Neutrophil (primary cell): ENCODE measurements around the gene DOCK3.
"Not testable (repeated sequence)": the region's sequence is repeated elsewhere in the genome, so short reads cannot be mapped to it uniquely, and the experiment has no call there.

Source experiments
- H3K27ac ChIP-seq: fragments of 200-600 bp; sonication (generic); 2 replicates; pipeline ENCODE4 v1.5.1; 2016; ENCODE audit warnings: mild to moderate bottlenecking, moderate library complexity
- H3K27me3 ChIP-seq: fragments of 200-600 bp; sonication (generic); 2 replicates; pipeline ENCODE4 v1.6.0; 2016; ENCODE audit warnings: mild to moderate bottlenecking
- H3K36me3 ChIP-seq: fragments of 200-600 bp; sonication (generic); 2 replicates; pipeline ENCODE4 v1.5.1; 2017
- H3K4me1 ChIP-seq, 2 experiments: fragments of 200-600 bp in 1 of 2; sonication (generic) in 1 of 2; 1 replicate in 1 of 2; 2 replicates in 1 of 2; pipeline versions ENCODE4 v1.5.1 to v1.6.1; 2013 to 2016; ENCODE audit warnings: low read depth in 1 of 2, low read length in 1 of 2, mild to moderate bottlenecking in 1 of 2, moderate library complexity in 1 of 2; ENCODE audit not compliant: control insufficient read depth in 1 of 2, insufficient read depth in 1 of 2
- H3K4me3 ChIP-seq, 2 experiments: fragments of 200-600 bp in 1 of 2; sonication (generic) in 1 of 2; 1 replicate in 1 of 2; 2 replicates in 1 of 2; pipeline ENCODE4 v1.5.1; 2013 to 2016; ENCODE audit warnings: low read depth in 1 of 2, low read length in 1 of 2, mild to moderate bottlenecking in 1 of 2, moderate library complexity in 1 of 2
- H3K9me3 ChIP-seq: fragments of 200-600 bp; sonication (generic); 2 replicates; pipeline ENCODE4 v1.5.1; 2016
- TF ChIP-seq, protein P1 (sequence below): fragments of 200-600 bp; sonication (generic); IDR thresholded peaks from 2 replicates; pipeline ENCODE4 v1.5.1; 2016; ENCODE audit warnings: antibody characterized with exemption

The DOCK3 gene

GRCh38 chr3:51176923-51177322, 502.2 kb downstream of the DOCK3 start:
- no peaks in the 10 kb centered on the region for H3K27me3 ChIP-seq

DNA sequence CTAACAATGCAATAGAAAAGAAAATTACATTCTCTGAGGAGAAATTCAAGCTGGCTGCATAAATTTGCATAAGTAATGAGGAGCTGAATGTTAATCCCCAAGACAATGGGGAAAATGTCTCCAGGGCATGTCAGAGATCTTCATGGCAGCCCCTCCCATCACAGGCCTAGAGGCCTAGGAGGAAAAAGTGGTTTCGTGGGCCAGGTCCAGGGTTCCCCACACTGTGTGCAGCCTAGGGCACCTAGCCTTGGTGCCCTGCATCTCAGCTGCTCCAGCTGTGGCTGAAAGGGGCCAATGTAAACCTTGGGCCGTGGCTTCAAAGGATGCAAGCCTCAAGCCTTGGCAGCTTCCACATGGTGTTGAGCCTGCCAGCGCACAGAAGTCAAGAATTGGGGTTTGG, 511.7 kb downstream of the DOCK3 start:
- H3K36me3 ChIP-seq, H3K4me3 ChIP-seq, H3K9me3 ChIP-seq, H3K27me3 ChIP-seq, H3K27ac ChIP-seq, H3K4me1 ChIP-seq: not testable (repeated sequence)

More at GRCh38 chr3:51176923-51177322, 502.2 kb downstream of the DOCK3 start:
- Histone ChIP-seq H3K4me3 (no peak overlapping the region), H3K27ac (no peak overlapping the region), H3K9me3 (peaks cover 12% of the 10 kb centered on the region), H3K36me3 (no peaks in the 10 kb centered on the region), H3K4me1 (no peaks in the 10 kb centered on the region)
- TF ChIP-seq, protein P1, sequence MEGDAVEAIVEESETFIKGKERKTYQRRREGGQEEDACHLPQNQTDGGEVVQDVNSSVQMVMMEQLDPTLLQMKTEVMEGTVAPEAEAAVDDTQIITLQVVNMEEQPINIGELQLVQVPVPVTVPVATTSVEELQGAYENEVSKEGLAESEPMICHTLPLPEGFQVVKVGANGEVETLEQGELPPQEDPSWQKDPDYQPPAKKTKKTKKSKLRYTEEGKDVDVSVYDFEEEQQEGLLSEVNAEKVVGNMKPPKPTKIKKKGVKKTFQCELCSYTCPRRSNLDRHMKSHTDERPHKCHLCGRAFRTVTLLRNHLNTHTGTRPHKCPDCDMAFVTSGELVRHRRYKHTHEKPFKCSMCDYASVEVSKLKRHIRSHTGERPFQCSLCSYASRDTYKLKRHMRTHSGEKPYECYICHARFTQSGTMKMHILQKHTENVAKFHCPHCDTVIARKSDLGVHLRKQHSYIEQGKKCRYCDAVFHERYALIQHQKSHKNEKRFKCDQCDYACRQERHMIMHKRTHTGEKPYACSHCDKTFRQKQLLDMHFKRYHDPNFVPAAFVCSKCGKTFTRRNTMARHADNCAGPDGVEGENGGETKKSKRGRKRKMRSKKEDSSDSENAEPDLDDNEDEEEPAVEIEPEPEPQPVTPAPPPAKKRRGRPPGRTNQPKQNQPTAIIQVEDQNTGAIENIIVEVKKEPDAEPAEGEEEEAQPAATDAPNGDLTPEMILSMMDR, result no peak

- Histone ChIP-seq H3K27ac (no peak overlapping the region), H3K4me3 (no peak overlapping the region), H3K36me3 (no peaks in the 10 kb centered on the region), H3K4me1 (no peaks in the 10 kb centered on the region), H3K9me3 (no peaks in the 10 kb centered on the region), H3K27me3 (no peaks in the 10 kb centered on the region)
- TF ChIP-seq, protein P1, result no peak
Measured at GRCh38 chr3:51190199-51190598, 515.5 kb downstream of the DOCK3 start.

GRCh38 chr3:51190827-51191226, 516.1 kb downstream of the DOCK3 start:
- TF ChIP-seq, protein P1, result no peak
- Histone ChIP-seq H3K36me3 (no peaks in the 10 kb centered on the region), H3K9me3 (no peaks in the 10 kb centered on the region), H3K4me3 (no peak overlapping the region), H3K27ac (no peak overlapping the region), H3K27me3 (no peaks in the 10 kb centered on the region), H3K4me1 (no peaks in the 10 kb centered on the region)

DNA sequence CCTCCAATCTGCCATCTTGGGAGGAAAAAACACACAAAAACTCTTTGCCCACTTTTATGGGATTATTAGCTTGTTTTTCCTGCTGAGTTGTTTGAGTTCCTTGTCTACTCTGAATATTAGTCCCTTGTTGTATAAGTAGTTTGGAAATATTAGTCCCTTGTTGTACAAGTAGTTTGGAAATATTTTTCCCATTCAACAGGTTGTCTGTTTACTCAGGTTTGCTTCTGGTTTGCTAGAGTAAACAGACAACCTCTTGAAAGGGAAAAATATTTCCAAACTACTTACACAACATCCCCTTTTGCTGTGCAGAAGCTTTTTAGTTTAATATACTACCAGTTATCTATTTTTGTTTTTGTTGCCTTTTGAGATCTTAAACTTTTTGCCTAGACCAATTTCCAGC, 517.0 kb downstream of the DOCK3 start:
- Histone ChIP-seq H3K27me3 (no peaks in the 10 kb centered on the region), H3K9me3 (no peaks in the 10 kb centered on the region), H3K27ac (no peak overlapping the region), H3K4me1 (no peaks in the 10 kb centered on the region), H3K36me3 (no peaks in the 10 kb centered on the region), H3K4me3 (no peak overlapping the region)
- TF ChIP-seq, protein P1, result no peak

DNA sequence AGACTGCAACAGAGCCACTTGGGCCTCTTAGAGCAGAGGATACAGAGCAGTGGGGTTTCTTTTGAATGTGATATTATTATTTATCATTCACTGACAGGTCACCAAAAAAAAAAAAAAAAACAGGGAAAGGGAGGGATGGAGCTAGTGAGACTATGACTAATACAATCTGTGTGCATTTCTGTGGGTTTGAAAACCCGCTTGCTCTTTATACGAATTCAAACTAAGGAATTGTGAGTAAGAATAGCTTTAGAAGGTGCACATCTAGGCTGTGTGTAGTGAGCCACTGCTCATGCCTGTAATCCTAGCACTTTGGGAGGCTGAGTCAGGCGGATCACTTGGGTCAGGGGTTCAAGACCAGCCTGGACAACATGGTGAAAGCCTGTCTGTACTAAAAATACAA, 523.8 kb downstream of the DOCK3 start:
- H3K27ac ChIP-seq, result no peak overlapping the region
- H3K4me1 ChIP-seq, result no peaks in the 10 kb centered on the region
- no peak overlapping the region for H3K4me3 ChIP-seq
- peaks cover 11% of the 10 kb centered on the region for H3K9me3 ChIP-seq
- no peaks in the 10 kb centered on the region for H3K27me3 ChIP-seq
- TF ChIP-seq, protein P1, result no peak
- no peaks in the 10 kb centered on the region for H3K36me3 ChIP-seq

GRCh38 chr3:51199296-51199695, 524.6 kb downstream of the DOCK3 start:
- peaks cover 11% of the 10 kb centered on the region for H3K9me3 ChIP-seq
- not testable (repeated sequence) for H3K27ac ChIP-seq, H3K4me1 ChIP-seq, H3K4me3 ChIP-seq, H3K27me3 ChIP-seq, H3K36me3 ChIP-seq
